ENCODE results near the gene PPP2R5E.

PPP2R5E gene

DNA sequence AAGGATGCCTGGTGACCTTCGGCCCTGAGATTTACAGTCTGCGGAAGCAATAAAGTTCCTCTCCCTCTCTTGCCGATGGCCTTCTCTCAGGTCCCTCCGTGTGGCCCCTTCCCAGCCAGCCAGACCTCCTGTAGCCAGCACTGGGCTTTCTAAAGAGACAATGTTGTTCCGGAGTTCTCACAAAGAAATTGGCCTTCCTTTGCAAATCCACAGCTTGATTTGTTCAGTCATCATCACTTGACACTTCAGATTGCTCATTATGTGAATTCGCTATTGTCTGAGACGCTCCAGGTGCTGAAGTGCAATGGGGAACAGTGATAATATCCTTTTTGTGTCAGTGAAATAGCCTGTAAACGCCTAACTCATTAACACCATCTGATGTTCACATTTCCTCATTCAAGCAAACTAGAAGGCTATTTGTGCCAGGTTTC is 180.8 kb downstream of the PPP2R5E start:
- DNase-seq: no peak

DNA sequence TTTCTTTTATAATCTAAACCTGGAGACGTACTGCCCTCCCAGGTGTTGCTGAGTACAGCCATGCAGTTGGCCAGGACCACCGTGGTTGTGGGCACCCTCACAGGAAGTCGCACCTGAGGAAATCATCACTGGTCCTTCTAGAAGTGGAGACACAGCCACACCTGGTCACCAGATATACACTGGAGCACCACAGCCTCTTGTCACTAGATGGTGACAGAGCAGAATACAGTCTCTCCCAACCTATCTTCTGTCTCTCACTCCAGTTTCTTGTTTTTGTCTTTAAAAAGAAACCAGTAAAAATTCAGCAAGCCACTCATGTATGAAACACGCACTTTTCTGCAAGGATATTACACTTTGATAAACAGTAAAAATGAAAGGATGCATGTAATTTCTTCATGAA is 181.4 kb downstream of the PPP2R5E start:
- DNase-seq: no peak

- no peak for DNase-seq
These were observed 185.3 kb downstream of the PPP2R5E start for GRCh38 chr14:63357841-63358240.

GRCh38 chr14:63345826-63346225 is 197.4 kb downstream of the PPP2R5E start:
- DNase-seq: no peak

- no peak for DNase-seq
These were observed 198.8 kb downstream of the PPP2R5E start for GRCh38 chr14:63344336-63344735.

DNA sequence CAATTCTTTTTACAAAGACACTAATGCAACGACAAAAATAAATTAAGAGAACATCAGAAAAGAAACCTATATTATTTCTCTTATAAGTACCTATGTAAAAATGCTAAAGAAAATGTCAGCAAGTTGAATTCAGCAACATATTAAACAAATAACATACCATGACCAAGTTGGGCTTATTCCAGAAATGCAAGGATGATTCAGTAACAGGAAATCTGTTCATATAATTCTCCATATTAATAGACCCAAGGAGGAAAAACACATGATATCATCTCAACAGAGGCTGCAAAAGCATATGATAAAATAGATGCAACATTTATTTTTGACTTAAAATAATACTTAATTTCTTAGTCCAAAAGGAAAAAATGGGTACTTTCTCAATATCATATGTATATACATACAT is 199.3 kb downstream of the PPP2R5E start:
- DNase-seq: no peak

GRCh38 chr14:63342371-63342770 is 200.8 kb downstream of the PPP2R5E start:
- no peak for DNase-seq

DNA sequence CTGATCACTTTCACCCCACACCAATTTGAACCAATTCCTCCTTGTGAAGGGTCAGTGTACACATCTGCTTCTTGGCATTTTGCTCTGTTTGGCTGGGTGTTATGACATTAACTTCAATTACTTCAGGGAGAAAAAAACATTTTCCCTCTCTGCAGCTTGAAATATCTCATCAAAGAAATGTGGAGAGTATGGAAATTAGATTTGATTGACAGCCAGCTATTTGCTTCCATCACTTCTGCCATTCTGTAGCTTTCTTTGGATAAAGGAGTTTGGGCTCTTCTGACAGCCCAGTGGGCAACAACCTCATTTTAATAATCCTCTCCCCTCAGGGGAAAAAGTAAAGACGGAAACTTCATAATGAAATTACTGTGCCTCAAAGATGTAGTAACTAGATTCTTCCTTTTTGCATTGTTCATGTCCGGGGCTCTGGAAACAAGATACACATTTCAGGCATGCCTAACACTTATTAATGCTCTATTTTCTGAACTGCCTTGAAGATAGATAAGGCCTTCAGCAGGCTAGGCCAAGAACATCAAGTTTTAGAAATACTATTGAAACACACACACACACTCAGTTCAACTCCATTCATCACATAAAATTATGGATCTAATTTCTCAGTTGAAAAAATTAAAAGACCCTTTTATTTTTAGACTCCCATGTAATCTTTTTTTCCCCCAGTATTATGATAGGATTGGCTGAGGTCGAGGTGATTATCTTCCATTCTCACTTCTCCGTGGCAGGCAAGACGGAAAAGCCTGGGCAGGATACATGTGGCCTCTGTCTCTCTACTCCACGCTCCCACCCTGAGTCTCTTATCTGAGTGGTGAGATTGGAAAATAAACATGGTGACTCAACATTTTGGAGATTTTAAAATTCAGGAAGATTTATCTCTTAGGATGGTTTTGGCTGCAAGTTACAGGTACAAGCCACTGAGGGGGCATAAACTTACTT is 214.1 kb downstream of the PPP2R5E start:
- no peak for DNase-seq

GRCh38 chr14:63326840-63327239 is 216.3 kb downstream of the PPP2R5E start:
- no peak for DNase-seq

DNA sequence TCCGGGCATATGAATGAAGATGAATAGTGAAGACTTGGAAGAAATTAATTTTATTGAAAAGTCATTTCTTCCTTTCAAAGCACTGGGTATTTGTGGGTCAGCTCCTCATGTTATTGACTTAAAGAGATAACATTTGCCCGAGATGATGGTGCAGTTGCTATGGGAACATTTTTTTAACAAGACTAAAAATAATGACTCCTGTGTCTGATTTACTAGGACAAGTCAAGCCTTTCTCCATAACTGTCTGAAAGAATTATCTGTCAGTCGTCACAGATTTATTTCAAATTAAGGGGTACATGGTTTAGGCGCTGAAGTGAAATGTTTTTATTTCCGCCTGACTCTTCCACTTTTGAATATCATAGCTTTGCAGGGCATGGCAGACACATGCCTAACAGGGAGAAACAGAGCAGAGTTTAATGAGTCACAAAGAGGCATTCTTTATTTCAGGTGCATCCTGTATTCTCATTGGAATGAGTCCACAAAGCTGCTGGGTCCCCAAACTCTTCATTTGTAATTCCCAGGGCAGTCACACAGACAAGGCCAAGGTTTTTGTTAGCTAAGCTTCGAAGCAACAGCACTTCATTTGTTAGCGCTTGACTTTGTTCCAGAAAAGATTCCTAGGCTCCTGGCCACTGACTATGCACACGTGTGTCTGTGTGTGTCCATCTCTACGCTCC is 220.1 kb downstream of the PPP2R5E start:
- no peak for DNase-seq

DNA sequence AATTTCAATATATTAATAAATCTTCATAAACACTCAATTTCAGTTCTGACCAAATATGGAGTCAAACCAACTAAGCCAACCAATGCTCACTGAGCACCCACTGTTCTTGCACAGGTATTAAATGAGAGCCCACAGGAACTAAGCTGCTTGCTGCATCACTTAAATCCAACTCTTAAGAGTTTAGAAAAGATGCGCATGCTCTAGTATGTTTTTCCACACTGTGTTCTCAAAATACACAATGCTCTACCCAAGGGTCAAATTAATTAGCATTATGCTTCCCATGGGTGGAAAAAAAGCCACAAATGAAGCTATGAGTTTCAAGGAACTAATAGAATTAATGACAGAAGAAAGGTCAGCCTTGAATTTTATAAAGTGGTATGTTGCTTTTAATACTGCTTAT is 220.7 kb downstream of the PPP2R5E start:
- DNase-seq: no peak

Measured in T-helper 1 cell (primary cell).